GM18907 (cell line): ENCODE measurements around the gene GRIP1.

Source experiments
- ATAC-seq: cut with Tn5 transposase; IDR thresholded peaks from one replicate; pipeline ENCODE4 v1.9.1; 2021; ENCODE audit warnings: mild to moderate bottlenecking, moderate library complexity; ENCODE audit not compliant: unreplicated experiment

The GRIP1 gene

DNA sequence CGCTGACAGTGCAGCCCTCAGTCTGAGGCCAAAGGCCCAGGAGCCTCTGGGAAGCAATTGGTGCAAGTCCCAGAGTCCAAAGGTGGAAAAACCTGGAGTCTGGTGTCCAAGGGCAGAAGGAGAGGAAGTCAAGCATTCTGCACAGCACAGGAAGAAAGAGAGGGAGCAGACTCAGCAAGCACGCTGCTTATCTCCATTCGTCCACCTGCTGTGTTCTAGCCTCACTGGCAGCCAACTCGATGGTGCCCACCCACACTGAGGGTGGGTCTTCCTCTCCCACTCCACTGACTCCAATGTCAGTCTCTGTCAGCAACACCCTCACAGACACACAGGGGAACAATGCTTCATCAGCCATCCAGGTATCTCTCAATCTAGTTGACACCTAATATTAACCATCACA is 337.8 kb downstream of the GRIP1 start:
- no peak for ATAC-seq

GRCh38 chr12:66340131-66340530 is 338.7 kb downstream of the GRIP1 start:
- no peak for ATAC-seq

DNA sequence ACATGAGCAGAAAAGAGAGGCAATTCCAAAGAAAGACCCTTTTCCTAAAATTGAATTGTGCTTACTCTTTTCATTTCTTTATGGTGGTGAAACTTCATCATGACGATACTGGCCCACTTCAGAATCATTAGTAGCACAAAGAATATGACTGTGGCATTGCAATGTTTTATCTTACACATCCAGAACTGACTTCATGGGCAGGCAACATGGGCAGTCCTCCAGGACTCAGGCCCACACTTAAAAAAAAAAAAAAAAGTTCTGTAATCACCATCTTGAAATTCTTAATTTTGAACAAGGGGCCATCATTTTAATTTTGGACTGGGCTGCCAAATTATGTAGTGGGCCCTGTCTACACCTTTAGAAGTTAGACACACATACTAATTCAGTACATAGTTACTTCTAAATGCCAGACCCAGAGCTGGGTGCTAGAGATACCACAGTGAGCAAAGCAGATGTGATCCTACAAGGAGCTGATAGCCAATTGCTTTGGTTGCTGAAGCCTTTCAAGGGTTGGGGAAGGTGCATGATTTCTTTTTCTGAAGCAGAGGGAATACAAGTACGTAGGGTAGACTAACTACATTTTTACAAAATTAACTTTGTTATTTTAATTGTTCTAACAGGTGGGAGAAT is 341.4 kb downstream of the GRIP1 start:
- no peak for ATAC-seq

DNA sequence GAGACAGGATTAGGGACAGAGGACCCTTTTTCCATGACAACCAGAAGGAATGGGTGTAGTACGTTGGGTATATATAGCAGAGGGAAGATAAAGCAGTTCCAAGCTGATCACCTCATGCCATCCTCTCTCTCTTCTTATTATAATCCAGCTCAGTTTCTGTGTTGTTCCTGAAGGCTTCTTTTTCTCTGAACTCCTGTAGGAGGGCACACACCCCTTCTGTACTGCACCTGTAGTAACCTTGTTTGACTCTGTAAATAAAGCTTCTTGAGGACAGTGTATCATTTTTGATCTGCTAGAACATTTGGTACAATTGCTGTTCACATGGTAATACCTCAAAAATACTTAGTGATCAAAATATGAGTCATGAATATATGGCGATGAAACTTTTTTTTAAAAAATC is 343.1 kb downstream of the GRIP1 start:
- ATAC-seq, result no peak

DNA sequence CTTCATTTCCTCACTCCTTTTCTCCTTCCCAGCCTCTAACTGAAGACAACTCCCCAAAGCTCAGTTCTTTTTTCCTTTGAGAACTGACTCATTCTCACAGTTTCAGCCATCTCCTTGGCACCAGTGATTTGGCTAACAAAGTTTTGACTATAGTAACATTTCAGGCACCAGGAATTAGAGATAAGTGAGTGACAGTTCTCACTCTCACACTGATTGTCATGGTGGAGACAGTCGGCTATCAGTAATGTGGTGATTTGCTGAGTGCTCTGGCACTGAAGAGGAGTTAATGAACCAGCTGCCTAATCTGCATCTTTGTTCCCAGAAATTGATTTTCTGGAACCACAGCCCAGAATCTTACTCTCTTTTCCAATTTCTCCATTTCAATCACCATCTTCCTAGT is 347.1 kb downstream of the GRIP1 start:
- ATAC-seq, result no peak

DNA sequence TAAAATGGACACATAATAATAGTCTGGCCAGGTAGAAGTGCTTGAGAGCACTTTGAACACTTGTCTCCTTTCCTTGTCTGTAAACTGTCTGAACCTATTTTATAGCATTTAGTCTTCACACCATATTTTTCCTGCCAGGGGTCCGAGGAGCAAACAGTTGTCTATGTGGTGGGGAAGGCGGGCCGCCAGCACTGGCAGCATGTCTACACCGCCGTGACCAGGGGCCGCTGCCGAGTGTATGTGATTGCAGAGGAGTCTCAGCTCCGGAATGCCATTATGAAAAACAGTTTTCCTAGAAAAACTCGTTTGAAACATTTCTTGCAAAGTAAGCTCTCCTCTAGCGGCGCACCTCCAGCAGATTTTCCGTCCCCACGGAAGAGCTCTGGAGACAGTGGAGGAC is 347.9 kb downstream of the GRIP1 start:
- no peak for ATAC-seq

- ATAC-seq, result no peak
These were observed 348.9 kb downstream of the GRIP1 start for GRCh38 chr12:66329941-66330340.

- ATAC-seq, result no peak
These were observed 355.9 kb downstream of the GRIP1 start for GRCh38 chr12:66323017-66323416.

- no peak for ATAC-seq
These were observed 357.4 kb downstream of the GRIP1 start for GRCh38 chr12:66321435-66321834.

DNA sequence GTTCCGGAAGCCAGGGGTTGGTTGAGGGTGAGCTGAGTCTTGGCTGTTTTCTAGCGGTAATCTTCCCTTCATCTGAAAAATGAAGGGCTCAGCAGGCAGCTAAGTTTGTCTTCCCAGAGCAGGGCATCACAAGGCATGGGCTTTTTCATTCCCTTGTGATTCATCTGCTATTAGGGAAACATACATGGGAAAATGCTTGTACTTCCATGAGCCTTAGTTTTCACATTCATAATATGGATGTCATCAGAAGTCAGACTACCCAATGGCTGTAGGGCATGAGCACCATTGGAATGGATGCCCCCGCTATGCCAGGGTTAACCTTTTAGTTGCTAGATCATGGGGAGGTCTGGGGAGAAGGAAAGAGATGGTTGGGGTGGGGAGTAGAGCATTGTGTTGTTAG is 357.9 kb downstream of the GRIP1 start:
- ATAC-seq, result no peak

GRCh38 chr12:66319266-66319954 is 359.5 kb downstream of the GRIP1 start:
- ATAC-seq, result no peak

DNA sequence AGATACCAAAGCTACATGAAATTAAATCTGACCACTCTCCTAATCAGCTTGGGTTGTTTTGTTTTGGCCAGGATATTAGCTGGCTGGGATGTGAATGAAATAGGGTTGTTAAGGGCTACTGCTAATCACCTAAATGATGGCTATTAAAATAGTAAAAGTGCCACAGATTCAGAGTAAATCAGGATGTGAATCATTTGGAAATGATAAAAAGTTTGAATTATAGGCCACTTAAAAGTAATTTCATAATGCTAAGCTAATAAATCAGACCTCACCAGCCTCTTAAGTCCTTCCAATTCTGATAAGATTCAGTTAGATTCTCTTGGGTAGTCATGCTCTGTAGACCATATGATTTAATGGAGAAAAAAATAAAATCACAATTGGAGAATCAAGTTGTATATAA is 364.6 kb downstream of the GRIP1 start:
- no peak for ATAC-seq

DNA sequence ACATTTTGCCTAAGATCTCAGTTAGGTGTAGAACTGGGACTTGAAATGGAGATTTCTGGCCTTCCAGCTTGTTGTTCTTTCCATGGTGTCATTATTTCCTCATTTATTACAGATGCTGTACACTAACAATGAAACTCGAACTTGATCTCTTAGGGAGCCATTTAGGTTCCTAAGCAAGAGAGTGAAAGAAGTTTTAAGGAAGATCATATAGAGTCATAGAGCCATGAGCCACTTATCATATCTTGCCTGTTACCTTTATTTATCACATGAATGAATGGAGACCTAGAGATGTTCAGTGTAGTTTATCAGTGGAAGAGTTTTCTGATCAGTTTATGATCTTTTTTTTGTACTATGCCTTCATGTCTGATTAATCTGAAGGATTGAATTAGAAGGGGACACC is 366.7 kb downstream of the GRIP1 start:
- ATAC-seq, result no peak

- no peak for ATAC-seq
These were observed 369.3 kb downstream of the GRIP1 start for GRCh38 chr12:66309606-66310005.

GRCh38 chr12:66304296-66304900 is 374.5 kb downstream of the GRIP1 start:
- ATAC-seq, result no peak

- ATAC-seq, result peak; percentile 57
These were observed 375.5 kb downstream of the GRIP1 start for GRCh38 chr12:66303316-66303804.

DNA sequence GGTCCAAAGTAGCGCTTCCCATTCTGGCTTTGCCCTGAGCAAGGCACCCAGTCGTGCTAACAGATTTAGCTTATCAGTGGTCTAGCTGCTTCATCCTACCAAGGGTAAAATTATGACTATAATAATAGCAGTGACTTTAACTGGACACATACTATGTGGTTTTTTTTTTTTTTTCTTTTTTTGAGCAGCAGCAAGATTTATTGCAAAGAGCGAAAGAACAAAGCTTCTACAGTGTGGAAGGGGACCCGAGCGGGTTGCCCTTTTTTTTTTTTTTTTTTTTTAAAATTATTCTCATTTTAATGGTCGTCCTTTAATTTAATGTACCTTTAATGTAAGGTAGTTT is 376.1 kb downstream of the GRIP1 start:
- no peak for ATAC-seq

GRCh38 chr12:66301944-66302826 is 376.7 kb downstream of the GRIP1 start, which contains the start of gene HELB:
Gene HELB, plus strand, starts transcription at chr12:66302493. Its CDS starts 111 bp downstream, at chr12:66302604.
- peak; percentile 96 for ATAC-seq

DNA sequence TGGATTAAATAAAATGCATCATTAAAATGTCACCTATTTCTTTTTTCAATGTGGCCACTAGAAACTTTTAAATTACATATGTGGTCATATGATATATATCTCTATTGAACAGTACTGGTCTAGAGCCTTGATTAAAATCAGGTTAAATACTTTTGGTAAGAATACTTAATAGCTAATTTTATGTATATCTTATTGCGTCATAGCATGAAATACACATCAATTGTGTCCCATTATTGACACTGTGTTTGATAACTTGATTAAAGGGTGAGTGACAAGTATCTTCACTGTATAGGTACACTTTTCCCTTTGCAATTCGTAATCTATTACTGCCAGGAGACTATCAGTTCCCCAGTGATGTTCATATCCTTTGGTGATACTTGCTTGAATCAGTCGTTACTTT is 381.0 kb downstream of the GRIP1 start:
- no peak for ATAC-seq
